Prostate gland (tissue), 2 donors: ENCODE measurements around the gene CLDN6.

Source experiments
- POLR2A ChIP-seq: fragments of 450-650 bp; IDR thresholded peaks from one replicate; pipeline ENCODE4 v1.6.1; 2016; ENCODE audit warnings: antibody characterized with exemption, mild to moderate bottlenecking
- POLR2AphosphoS5 ChIP-seq: sonication (generic); formaldehyde crosslinking; IDR thresholded peaks from one replicate; pipeline ENCODE4 v1.6.1; 2017; ENCODE audit warnings: antibody characterized with exemption
- TF ChIP-seq, protein P1 (sequence below), 4 experiments: fragments of 200-600 bp in 2 of 4; fragments of 450-650 bp in 2 of 4; sonication (generic) in 2 of 4; IDR thresholded peaks; 1 replicate in 3 of 4; 2 replicates in 1 of 4; pipeline ENCODE4 v1.5.1; 2016 to 2019; ENCODE audit warnings: antibody characterized with exemption in 4 of 4, mild to moderate bottlenecking in 2 of 4, moderate library complexity in 2 of 4

DNA sequence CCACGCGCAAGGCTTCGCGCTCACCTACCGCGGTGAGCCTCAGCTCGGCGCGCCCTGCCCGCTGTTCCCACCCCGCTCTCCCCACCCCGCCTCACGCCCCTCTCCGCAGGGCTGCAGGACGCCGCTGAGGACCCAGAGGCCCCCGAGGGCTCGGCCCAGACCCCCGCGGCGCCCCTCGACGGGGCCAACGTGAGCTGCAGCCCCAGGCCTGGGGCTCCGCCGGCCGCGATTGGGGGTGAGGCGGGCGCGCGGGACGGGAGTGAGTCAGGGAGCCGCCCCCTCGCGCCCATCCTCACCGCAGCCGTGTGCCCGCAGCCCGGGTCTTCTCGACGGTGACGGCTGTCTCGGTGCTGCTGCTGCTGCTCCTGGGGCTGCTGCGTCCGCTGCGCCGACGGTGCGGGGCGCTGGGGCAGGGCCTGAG is 50.8 kb downstream of the CLDN6 start:
- TF ChIP-seq, protein P1, sequence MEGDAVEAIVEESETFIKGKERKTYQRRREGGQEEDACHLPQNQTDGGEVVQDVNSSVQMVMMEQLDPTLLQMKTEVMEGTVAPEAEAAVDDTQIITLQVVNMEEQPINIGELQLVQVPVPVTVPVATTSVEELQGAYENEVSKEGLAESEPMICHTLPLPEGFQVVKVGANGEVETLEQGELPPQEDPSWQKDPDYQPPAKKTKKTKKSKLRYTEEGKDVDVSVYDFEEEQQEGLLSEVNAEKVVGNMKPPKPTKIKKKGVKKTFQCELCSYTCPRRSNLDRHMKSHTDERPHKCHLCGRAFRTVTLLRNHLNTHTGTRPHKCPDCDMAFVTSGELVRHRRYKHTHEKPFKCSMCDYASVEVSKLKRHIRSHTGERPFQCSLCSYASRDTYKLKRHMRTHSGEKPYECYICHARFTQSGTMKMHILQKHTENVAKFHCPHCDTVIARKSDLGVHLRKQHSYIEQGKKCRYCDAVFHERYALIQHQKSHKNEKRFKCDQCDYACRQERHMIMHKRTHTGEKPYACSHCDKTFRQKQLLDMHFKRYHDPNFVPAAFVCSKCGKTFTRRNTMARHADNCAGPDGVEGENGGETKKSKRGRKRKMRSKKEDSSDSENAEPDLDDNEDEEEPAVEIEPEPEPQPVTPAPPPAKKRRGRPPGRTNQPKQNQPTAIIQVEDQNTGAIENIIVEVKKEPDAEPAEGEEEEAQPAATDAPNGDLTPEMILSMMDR (IDR thresholded peaks at IDR 0.05): no peak
- TF ChIP-seq POLR2AphosphoS5: no peak
- TF ChIP-seq POLR2A: no peak
